Gastroesophageal sphincter (tissue), 3 donors: ENCODE data around the gene CHRM4.

ENCODE experiments used
- EP300 ChIP-seq: sonication (generic); formaldehyde crosslinking; IDR thresholded peaks from one replicate; pipeline ENCODE4 v1.6.1; 2017; ENCODE audit warnings: antibody characterized with exemption, mild to moderate bottlenecking
- POLR2A ChIP-seq, 2 donors: fragments of 450-650 bp; IDR thresholded peaks; one replicate each; pipeline ENCODE4 v1.6.1; 2017; ENCODE audit warnings: antibody characterized with exemption in 2 of 2, mild to moderate bottlenecking in 2 of 2, moderate library complexity in 1 of 2
- TF ChIP-seq, protein P1 (sequence below), 4 experiments: fragments of 200-600 bp in 2 of 4; fragments of 450-650 bp in 2 of 4; sonication (generic) in 1 of 4; IDR thresholded peaks; one replicate each; pipeline ENCODE4 v1.5.1; 2017 to 2019; ENCODE audit warnings: antibody characterized with exemption in 4 of 4, mild to moderate bottlenecking in 2 of 4, moderate library complexity in 2 of 4

DNA sequence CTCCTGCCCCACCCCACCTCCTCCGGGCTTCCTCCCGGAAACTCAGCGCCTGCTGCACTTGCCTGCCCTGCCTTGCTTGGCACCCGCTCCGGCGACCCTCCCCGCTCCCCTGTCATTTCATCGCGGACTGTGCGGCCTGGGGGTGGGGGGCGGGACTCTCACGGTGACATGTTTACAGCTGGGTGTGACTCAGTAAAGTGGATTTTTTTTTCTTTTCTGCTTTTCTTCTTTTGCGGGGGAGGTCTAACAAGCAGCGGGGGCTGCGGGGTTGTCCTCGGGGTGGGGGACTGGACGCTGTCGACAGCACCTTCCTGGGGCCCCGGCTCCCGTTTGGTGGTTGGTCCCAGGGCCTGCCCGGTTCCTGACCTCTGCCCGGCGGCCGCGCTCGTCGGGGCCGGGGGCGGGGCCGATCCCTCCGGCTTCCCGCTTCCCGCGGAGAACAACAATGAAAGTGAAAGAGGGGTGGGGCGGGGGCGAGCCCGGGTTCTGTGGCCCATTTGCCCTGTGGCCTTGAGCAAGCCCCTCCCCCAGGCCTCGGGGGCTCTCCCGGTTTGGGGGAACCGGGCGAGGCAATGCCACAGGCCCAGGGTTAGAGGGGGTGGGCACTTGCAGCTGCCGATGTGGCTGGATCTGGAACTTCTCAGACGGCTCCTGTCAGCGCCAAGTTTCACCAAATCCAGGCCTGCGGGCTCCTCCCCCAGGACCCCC is 11.1 kb downstream of the CHRM4 start:
- TF ChIP-seq EP300, result no peak
- TF ChIP-seq POLR2A (IDR thresholded peaks at IDR 0.05), result no peak
- TF ChIP-seq, protein P1, sequence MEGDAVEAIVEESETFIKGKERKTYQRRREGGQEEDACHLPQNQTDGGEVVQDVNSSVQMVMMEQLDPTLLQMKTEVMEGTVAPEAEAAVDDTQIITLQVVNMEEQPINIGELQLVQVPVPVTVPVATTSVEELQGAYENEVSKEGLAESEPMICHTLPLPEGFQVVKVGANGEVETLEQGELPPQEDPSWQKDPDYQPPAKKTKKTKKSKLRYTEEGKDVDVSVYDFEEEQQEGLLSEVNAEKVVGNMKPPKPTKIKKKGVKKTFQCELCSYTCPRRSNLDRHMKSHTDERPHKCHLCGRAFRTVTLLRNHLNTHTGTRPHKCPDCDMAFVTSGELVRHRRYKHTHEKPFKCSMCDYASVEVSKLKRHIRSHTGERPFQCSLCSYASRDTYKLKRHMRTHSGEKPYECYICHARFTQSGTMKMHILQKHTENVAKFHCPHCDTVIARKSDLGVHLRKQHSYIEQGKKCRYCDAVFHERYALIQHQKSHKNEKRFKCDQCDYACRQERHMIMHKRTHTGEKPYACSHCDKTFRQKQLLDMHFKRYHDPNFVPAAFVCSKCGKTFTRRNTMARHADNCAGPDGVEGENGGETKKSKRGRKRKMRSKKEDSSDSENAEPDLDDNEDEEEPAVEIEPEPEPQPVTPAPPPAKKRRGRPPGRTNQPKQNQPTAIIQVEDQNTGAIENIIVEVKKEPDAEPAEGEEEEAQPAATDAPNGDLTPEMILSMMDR (IDR thresholded peaks at IDR 0.05), result no peak
